Left cardiac atrium (tissue), 4 donors: ENCODE results near the gene RAB43. TPM values are rescaled to one million over a fixed set of nuclear protein-coding genes. Genes with fewer than 3 reads are reported as not detected.
"Not testable (repeated sequence)": the region's sequence is repeated elsewhere in the genome, so short reads cannot be mapped to it uniquely, and the experiment has no call there.

ENCODE experiments used
- ATAC-seq, 2 donors: fragments of 200-7000 bp; cut with Tn5 transposase; one replicate each; pipeline ENCODE4 v1.9.1; 2020; ENCODE audit warnings: mild to moderate bottlenecking in 2 of 2, moderate library complexity in 2 of 2
- DNase-seq: peaks from one replicate; pipeline ENCODE4 v3.0.0-alpha.2; 2020
- intact Hi-C, 2 donors: fragments of 100-400 bp; cut with DNase I; formaldehyde crosslinking; loops; one replicate each; pipeline versions ENCODE4 v1.14.1 to v1.15.1; 2022 to 2023
- total RNA-seq, 2 donors: library from RNA; stranded (reverse); fragmentation: NEBNext Ultra II Directional; extraction: Animal tissue kit (Norgen Biotek cat#: 25700); gene quantifications; one replicate each; pipeline ENCODE4 v1.2.1, GENCODE V29; 2021
- donor health status: DM: no; HTN: yes; CAD: no.
- donor health status: DM: no; HTN: yes; CAD: no; lungs with severe emphysema.
- donor health status: DM: yes; HTN: yes; CAD: no.
- donor health status: Dilated cardiomyopathy.

RAB43 gene
- total RNA-seq, 2 donors from 2014 or later: 6.4 to 6.9 TPM

DNA sequence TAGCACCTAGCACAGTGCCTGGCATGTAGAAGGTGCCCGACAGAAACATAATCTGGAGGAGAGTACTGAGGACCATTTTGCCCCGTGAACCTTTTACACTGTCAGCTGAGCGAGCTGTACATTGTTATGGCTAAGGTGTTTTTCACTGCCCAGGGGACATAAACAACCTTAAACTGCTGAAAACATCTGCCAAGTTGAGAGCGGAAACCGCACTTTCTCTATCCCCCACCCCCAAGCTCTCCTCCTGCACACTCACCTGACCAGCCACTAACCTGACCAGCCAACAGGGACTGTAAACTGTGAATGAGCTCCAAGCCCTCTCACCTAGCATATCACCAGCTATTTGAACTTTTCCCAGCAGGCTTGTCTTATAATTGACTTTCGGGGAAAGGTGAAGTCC, 17.6 kb downstream of the RAB43 start:
- intact Hi-C loops: no loop called here
- no peak for ATAC-seq
- no peak for DNase-seq

DNA sequence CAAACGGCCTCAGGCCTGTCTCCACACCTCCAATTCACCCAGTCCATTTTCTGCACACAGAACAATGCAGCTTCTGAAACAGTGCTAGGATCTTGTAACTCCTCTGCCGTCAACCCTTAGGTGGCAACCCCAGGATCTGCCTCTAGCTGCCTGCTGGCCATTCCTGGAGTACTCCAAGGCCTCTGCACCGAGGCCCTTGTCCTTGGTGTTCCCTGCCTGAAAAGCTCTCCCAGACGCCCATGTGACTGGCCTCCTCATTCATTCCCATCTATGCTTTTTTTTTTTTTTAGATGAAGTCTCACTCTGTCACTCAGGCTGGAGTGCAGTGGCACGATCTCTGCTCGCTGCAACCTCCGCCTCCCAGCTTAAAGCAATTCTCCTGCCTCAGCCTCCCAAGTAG, 18.3 kb downstream of the RAB43 start:
- ATAC-seq (no peak), DNase-seq (no peak)
- intact Hi-C loops: no loop called here

DNA sequence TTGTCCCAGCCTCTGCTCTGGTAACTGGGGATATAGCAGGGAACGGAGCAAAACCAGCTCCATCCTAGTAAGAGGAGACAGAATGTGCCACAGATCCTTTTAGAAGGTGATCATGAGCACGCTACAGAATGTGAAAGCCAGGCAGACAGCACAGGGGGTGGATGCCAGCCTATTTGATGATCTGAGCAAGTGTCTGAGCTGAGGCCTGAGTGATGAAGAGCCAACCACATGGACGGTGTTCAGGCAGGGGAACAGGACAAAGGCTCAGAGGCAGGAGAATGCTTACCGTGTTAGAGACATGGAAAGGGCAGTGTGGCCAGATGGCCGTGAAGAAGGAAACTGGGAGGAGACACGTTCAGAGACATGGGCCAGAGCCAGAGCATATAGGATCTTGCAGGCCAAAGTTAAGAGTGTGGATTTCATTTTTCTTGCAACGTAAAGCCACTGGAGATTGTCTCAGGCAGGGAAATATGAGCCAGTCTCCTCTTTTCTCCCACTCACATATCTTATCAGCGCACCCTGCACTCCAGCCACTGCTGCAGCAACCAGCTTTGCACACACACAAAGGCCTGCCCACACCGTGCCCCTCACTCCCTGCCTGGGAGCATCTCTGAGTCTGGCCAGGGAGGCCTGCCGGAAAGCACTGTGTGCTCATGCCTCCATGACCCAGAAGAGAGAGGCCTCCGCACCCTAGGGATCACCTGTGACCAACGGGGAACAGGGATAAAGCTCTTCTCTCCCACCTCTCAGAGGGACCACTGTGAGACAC, 20.1 kb downstream of the RAB43 start:
- ATAC-seq: peak; percentile 65 to 79
- intact Hi-C loops: no loop called here
- DNase-seq: no peak

DNA sequence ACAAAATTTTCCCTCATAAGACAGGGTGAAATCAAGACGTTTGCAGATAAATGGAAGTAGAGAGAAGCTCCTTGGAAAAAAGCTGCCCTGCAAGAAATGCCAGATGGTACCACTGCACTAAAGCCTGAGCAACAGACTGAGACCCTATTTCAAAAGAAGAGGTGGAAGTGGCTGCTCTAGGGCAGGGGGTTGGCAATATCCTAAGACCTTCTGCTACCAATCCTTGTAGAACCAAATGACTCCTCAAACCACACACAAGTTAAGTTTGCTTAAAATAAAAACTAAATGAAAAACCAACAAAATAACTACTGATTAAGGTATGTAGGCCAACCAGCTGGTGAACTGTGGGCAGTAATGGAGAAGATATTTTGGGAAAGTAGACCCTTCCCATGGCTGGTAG, 21.3 kb downstream of the RAB43 start:
- no peak for ATAC-seq
- intact Hi-C loops: no loop called here
- no peak for DNase-seq

DNA sequence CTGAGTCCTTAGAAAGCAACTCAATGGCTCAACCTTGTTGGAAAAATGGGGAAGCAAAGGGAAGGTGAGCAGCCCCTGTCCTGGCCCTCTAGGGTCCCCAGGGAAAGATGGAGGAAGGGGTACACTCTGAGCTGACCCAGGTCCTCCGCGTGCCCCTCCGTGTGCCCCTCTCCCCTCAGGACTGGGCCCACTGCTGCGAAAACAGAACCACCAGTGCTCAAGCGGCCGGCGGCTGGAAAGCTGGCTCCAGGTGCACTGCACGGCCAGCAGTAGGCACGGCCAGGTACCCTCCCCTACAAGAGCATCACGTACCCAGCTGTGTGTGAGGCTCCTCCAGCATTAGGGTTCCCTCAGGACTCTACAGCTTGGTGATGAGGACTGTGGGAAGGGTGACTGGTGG, 26.3 kb downstream of the RAB43 start:
- no peak for ATAC-seq
- intact Hi-C loops: no loop called here
- DNase-seq: no peak

DNA sequence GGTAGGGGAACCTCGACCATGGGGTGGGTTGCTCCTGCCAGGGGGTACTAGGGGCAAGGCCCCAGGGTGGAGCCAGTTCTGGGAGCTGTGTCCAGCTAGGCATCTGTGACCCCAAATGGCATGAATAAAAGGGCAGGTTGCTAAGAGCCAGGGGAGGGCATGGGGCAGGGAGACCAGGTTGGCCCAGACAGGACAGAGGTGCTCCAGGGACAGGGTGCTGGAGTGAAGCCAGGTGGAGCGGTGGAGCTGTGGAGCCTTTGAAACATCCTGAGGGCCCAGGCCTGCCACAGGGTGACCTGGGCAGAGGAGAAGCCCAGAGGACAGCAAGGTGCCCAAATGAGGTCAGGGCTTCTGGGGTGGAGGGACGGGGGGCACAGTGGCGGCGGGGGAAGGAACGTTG, 33.3 kb downstream of the RAB43 start:
- intact Hi-C loops, DNase-seq, ATAC-seq: not testable (repeated sequence)

DNA sequence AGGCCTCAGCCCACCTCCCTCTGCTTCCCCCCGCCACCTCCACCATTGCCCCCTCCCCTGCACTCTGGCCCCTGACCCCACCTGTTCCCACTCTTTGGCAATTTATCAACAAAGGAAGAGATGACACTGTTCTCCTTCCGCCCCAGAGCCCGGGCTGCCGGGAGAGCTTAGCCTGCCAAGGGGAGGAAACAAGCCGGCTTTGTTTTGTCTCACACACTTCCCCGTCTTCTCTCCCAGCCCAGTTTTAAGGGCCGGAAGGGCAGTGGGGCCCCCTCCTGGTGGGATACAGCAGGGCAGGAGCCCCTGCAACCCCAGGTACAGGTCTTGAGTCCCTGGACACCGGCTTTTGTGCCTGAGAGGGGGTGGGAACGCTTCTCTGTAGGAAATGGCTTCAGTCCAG, 33.7 kb downstream of the RAB43 start:
- DNase-seq (peak; percentile 42), ATAC-seq (peak; percentile 90 to 91)
- intact Hi-C loops: loop anchor here in 1 of 2 donors (2.0 kb wide), 2 partner anchors 35 to 117 kb away; no protein-coding TSS in a partner anchor

DNA sequence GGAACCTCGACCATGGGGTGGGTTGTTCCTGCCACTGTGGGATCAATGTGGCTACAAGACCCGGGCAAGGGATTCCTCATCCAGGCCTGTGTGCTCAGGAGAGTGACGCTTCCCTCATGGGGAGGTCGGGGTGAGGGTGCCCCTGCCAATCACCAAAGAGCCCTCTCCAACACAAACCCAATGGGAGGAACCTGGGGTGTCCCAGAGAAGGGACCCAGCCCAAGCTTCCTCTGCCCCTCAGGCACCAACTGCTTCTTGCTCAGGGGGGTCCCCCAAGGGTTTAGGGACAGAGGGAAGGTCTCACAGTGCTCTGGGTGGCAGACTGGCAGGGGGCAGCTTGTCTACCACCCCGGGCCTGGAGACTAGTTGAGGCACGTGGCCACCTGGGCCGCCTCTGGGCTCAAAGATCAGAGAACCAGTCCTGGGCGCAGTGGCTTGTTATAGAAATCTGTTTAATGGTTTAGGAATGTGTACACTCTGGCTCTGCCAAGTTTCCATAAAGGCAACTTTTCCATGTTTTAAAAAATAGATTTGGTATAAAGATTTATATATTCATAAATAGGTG, 34.4 kb downstream of the RAB43 start:
- peak; percentile 63 for DNase-seq
- intact Hi-C loops: loop anchor here in 1 of 2 donors (2.0 kb wide), 2 partner anchors 34 to 116 kb away; no protein-coding TSS in a partner anchor
- ATAC-seq: peak; percentile 50 to 70

DNA sequence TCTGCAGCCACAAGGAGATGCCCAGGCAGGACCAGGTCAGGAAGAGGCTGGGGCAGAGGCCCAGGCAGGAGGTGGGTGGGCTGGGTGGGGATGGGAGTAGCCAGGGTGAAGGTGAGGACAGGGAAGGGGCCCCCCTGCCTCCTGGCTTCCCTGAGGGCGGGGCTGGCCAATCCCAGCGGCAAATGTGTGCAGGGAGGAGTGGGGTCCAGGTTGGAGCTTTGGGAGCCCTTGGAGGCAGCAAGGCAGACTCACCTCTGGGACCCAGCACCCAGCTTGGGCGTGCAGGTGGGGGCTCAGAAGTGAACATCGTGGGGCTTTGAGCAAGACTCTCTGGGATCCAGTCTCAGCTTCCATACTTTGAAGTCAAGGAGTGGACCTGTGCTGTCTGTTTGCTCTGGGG, 35.8 kb downstream of the RAB43 start:
- DNase-seq (no peak), ATAC-seq (no peak)
- intact Hi-C loops: loop anchor here in 1 of 2 donors (2.0 kb wide), 2 partner anchors 33 to 115 kb away; no protein-coding TSS in a partner anchor

DNA sequence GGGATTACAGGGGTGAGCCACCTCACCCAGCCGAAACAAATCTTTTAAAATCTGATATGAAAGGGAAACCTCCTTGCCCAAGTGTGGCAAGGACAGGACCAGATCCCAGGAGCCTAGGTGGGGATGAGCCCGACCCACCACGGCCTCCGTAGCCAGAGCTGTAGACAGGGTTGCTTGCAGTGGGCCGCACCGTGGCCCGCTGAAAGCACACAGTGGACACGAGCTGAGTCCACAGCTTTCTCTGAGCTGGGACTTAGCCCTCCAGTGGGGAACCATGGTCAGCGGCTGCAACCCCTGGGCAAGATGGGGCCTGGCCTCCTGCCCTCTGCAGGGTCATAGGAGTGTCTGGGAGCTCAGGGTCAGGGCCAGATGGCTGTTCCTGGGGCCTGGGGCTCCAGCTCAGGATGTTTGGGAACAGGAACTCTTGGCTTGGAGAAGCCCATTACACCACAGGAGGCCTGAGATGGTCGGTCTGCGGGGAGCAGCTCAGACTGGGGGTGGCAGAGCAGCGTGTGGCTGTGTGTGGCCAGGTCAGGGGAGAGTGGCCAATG, 36.4 kb downstream of the RAB43 start:
- no peak for ATAC-seq
- DNase-seq: no peak
- intact Hi-C loops: no loop called here

DNA sequence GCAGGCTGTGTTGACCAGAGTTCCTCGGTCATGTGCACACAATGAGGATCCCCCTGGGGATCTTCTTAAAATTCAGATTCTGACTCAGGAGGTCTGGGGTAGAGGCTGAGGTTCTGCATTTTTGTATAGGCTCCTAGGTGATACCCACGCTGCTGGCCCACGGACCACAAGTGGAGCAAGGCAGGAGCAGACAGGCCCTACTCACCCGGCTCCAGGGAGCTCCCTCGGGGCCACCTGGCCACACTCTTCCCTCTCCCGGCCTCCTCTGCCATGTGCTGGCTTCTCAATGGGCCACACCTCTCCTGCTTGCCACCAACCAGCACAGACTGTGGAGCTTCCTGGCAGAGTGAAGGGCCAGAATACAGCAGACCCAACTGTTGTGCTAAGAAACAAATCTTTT, 37.1 kb downstream of the RAB43 start:
- DNase-seq (no peak), ATAC-seq (no peak)
- intact Hi-C loops: no loop called here

DNA sequence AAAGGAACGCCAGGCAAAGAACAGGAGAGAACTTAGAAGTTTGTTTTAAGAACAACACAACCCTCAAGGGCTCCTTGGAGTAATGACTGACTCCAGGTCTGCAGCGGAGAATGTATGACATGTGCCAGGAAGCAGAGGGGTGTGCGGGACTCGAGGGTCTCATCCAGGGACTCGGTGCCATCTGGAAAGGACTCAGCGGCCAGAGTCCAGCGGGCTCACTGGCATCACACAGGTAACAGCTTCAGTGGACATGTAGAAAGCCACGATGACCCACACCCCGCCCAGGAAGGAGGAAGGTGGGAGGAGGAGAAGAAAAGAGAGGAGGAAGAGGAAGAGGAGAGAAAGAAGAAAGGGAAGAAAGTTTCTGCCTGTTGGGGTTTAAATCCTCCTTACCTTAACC, 39.6 kb downstream of the RAB43 start:
- ATAC-seq (no peak), DNase-seq (no peak)
- intact Hi-C loops: no loop called here

DNA sequence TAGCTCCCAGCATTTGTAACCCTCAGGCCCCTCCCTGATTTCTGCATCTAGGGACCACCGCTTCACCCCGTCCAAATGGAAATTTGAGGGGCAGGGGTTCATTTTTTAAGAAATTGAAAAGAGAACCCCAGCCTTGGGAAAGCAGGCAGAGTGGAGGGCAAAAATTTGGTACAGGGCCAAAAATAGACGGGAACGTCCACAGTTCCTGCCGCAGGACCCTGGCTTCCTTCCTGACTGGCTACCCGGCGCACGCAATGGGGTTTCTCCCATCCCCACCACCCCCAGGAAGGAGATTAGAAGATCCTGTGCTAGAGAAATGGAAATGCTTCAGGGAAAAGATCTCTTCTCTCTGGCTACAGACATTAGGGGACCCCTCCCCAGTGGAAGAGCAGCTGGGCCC, 40.1 kb downstream of the RAB43 start:
- DNase-seq: no peak
- intact Hi-C loops: no loop called here
- ATAC-seq: no peak

DNA sequence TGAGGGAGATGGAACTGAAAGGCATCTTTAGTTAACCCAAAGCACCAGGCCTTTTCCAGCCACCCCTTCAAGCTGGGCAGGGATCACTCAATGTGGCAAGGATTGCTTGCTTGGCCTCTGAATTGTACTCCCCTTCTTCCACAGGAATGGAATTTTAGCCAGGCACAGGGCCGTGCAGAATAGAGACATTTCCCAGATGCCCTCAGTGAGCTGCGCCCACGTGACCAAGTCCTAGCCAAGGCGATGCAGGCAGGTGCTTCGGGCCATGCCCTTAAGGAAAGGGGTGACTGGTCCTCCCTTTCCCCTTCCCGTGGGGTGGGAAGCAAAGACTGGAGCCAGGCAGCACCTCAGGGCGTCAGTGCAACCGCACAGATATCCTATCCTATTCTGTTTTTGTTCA, 43.1 kb downstream of the RAB43 start:
- intact Hi-C loops: no loop called here
- DNase-seq: no peak
- ATAC-seq: no peak

DNA sequence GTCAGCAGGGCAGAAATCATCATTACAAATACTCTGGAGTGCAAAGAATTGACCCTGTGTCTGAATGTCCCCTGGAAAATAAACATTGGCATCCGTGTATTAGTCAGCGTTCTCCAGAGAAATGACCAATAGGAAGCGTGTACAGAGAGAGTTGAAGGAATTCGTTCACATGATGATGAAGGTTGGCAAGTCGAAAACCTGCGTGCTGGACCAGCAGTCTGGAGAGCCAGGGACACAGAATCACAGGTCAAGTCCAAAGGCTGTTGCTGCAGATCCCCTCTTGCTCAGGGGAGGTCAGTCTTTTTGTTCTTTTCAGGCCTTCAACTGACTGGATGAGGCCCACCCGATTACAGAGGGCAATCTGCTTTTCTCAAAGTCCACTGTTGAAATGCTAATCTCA, 44.4 kb downstream of the RAB43 start:
- intact Hi-C loops: no loop called here
- DNase-seq (no peak), ATAC-seq (no peak)

DNA sequence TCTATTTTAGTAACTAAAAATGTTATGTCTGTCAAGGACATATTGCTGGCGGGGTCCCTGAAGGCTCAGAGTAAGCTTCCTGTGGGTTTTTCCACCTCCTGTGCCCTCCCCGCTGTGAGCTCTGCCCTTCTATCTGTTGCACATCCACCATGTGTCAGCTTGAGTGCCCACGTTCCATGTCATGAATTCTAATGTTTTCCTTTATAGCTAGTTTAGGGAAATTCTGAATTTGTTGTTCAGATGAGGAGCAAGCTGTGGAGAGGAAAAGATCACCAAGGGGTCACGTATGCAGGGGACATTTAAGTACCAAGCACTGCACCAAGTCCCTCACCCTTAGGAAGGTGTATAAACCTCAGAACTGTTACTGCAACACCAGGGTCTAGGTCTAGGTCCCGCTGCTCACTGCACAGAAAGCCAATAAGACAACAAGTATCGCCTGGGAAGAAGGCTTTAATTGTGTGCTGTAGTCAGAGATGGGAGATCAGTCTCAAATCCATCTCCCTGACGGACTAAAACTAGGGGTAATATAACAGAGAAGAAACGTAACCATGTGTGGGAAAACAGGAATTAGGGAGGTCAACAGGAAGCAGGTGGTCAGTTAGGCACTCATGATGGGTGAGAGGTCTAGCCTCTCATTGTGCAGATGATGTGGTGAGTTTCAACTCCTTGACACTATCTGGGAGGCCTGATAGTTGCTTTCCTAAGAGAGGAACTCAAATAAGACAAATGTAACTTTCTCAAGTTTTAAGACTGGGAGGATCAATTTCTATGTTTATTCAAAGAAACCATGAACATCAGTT, 51.3 kb downstream of the RAB43 start:
- ATAC-seq: no peak
- intact Hi-C loops: no loop called here
- no peak for DNase-seq

DNA sequence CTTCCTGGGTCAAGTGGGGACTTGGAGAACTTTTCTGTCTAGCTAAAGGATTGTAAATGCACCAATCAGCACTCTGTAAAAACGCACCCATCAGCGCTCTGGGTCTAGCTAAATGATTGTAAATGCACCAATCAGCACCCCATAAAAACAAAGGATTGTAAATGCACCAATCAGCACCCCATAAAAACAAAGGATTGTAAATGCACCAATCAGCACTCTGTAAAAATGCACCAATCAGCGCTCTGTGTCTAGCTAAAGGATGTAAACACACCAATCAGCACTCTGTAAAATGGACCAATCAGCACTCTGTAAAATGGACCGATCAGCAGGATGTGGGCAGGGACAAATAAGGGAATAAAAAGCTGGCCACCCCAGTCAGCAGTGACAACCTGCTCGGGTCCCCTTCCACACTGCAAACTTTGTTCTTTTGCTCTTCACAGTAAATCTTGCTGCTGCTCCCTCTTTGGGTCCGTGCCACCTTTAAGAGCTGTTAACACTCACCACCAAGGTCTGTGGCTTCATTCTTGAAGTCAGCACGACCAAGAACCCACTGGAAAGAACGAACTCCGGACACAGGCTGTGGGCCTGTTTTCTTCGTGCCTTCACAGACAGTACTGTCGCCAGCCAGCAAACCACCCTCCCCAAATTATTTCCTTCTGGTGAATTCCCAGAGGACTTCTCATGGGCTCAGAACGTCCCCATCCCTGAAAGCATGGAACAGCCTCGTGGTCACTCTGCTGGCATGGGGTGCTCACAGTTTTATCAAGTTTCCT, 52.1 kb downstream of the RAB43 start:
- ATAC-seq, DNase-seq, intact Hi-C loops: not testable (repeated sequence)

DNA sequence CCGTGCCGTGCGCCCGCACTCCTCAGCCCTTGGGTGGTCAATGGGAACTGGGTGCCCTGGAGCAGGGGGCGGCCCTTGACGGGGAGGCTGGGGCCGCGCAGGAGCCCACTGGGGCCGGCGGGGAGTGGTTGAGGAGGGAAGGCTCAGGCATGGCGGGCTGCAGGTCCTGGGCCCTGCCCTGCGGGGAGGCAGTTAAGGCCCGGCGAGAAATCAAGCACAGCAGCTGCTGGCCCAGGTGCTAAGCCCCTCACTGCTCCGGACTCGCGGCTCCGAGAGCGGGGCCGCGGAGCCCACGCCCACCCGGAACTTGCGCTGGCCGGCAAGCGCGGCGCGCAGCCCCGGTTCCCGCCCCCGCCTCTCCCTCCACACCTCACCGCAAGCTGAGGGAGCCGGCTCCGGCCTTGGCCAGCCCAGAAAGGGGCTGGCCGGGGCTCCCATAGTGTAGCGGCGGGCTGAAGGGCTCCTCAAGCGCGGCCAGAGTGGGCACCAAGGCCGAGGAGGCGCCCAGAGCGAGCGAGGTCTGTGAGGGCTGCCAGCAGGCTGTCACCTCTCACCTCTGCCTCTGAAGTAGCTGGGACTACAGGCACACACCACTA, 53.2 kb downstream of the RAB43 start:
- peak; percentile 73 to 81 for ATAC-seq
- no peak for DNase-seq
- intact Hi-C loops: no loop called here

DNA sequence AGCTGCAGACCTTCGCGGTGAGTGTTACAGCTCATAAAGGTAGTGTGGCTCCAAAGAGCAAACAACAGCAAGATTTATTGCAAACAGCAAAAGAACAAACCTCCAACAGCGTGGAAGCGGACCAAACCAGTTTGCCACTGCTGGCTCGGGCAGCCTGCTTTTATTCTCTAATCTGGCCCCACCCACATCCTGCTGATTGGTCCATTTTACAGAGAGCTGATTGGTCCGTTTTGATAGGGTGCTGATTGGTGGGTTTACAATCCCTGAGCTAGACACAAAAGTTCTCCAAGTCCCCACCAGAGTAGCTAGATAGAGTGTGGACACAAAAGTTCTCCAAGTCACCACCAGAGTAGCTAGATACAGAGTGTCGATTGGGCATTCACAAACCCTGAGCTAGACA, 53.9 kb downstream of the RAB43 start:
- DNase-seq, ATAC-seq, intact Hi-C loops: not testable (repeated sequence)
